H9 (cell line): ENCODE measurements around the gene FBXO21. TPM values are rescaled to one million over a fixed set of nuclear protein-coding genes. Genes with fewer than 3 reads are reported as not detected.

Source experiments
- DNase-seq: peaks from one replicate; pipeline ENCODE4 v3.0.0-alpha.2; 2017
- H2AFZ ChIP-seq: one replicate; pipeline ENCODE4 v1.6.1; 2013; ENCODE audit warnings: mild to moderate bottlenecking, low read length, control low read depth, moderate library complexity
- H2AK5ac ChIP-seq: 2 replicates; pipeline ENCODE4 v1.6.1; 2013; ENCODE audit warnings: low read length, control low read depth, mixed read lengths; ENCODE audit not compliant: insufficient read length
- H2BK120ac ChIP-seq: one replicate; pipeline ENCODE4 v1.6.1; 2013; ENCODE audit warnings: low read depth, mild to moderate bottlenecking, low read length, control low read depth, inconsistent platforms; ENCODE audit not compliant: poor library complexity, severe bottlenecking
- H2BK12ac ChIP-seq: 2 replicates; pipeline ENCODE4 v1.6.1; 2013; ENCODE audit warnings: low read length, control low read depth, mixed read lengths, low read depth; ENCODE audit not compliant: insufficient read length
- H2BK15ac ChIP-seq: 2 replicates; pipeline ENCODE4 v1.6.1; 2013; ENCODE audit warnings: low read depth, low read length, control low read depth
- H2BK20ac ChIP-seq: one replicate; pipeline ENCODE4 v1.6.1; 2013; ENCODE audit warnings: low read depth, mild to moderate bottlenecking, low read length, control low read depth, inconsistent platforms; ENCODE audit not compliant: poor library complexity, severe bottlenecking
- H2BK5ac ChIP-seq: 2 replicates; pipeline ENCODE4 v1.6.1; 2013; ENCODE audit warnings: low read length, control low read depth, mixed read lengths; ENCODE audit not compliant: insufficient read length
- H3K14ac ChIP-seq: 2 replicates; pipeline ENCODE4 v1.6.1; 2013; ENCODE audit warnings: low read length, control low read depth; ENCODE audit not compliant: insufficient read depth
- H3K18ac ChIP-seq: 2 replicates; pipeline ENCODE4 v1.6.1; 2013; ENCODE audit warnings: low read depth, mild to moderate bottlenecking, mixed read lengths, low read length, control low read depth; ENCODE audit not compliant: insufficient read length
- H3K23ac ChIP-seq: 2 replicates; pipeline ENCODE4 v1.6.1; 2013; ENCODE audit warnings: low read length, control low read depth, mixed read lengths, low read depth; ENCODE audit not compliant: insufficient read length
- H3K23me2 ChIP-seq: 2 replicates; pipeline ENCODE4 v1.6.1; 2013; ENCODE audit warnings: low read depth, mild to moderate bottlenecking, mixed read lengths, low read length, control low read depth; ENCODE audit not compliant: insufficient read length, poor library complexity, severe bottlenecking
- H3K27ac ChIP-seq: 2 replicates; pipeline ENCODE4 v1.5.1; 2013; ENCODE audit warnings: low read length, control low read depth, mixed read lengths, low read depth; ENCODE audit not compliant: insufficient read length
- H3K27me3 ChIP-seq: 2 replicates; pipeline ENCODE4 v1.6.1; 2013; ENCODE audit warnings: low read length, control low read depth, inconsistent platforms; ENCODE audit not compliant: insufficient read depth
- H3K4ac ChIP-seq: 2 replicates; pipeline ENCODE4 v1.6.1; 2013; ENCODE audit warnings: low read depth, mild to moderate bottlenecking, control low read depth, inconsistent platforms, low read length, moderate library complexity
- H3K4me1 ChIP-seq: 2 replicates; pipeline ENCODE4 v1.6.1; 2013; ENCODE audit warnings: low read length, control low read depth, inconsistent platforms; ENCODE audit not compliant: insufficient read depth
- H3K4me2 ChIP-seq: 2 replicates; pipeline ENCODE4 v1.6.1; 2013; ENCODE audit warnings: low read length, control low read depth, mixed read lengths; ENCODE audit not compliant: insufficient read length, insufficient read depth
- H3K56ac ChIP-seq: 2 replicates; pipeline ENCODE4 v1.6.1; 2013; ENCODE audit warnings: low read depth, mild to moderate bottlenecking, mixed read lengths, low read length, control low read depth; ENCODE audit not compliant: insufficient read length
- H3K79me1 ChIP-seq: 2 replicates; pipeline ENCODE4 v1.6.1; 2013; ENCODE audit warnings: low read depth, mild to moderate bottlenecking, moderate library complexity, low read length, control low read depth, inconsistent platforms; ENCODE audit not compliant: insufficient read depth, poor library complexity, severe bottlenecking
- H3K79me2 ChIP-seq: 2 replicates; pipeline ENCODE4 v1.6.1; 2013; ENCODE audit warnings: low read length, control low read depth, inconsistent platforms; ENCODE audit not compliant: insufficient read depth
- H3K9ac ChIP-seq: 2 replicates; pipeline ENCODE4 v1.6.1; 2013; ENCODE audit warnings: low read length, control low read depth, mixed read lengths; ENCODE audit not compliant: insufficient read length; ENCODE audit errors: extremely low read depth
- H3K9me3 ChIP-seq: one replicate; pipeline ENCODE4 v1.6.1; 2013; ENCODE audit warnings: low read depth, low read length, inconsistent platforms; ENCODE audit not compliant: control insufficient read depth
- H3T11ph ChIP-seq: one replicate; pipeline ENCODE4 v1.6.1; 2013; ENCODE audit warnings: mild to moderate bottlenecking, low read length, control low read depth, inconsistent platforms
- H4K20me1 ChIP-seq: one replicate; pipeline ENCODE4 v1.6.1; 2013; ENCODE audit not compliant: control insufficient read depth, insufficient read length, insufficient read depth
- H4K5ac ChIP-seq: 2 replicates; pipeline ENCODE4 v1.6.1; 2013; ENCODE audit warnings: low read depth, mild to moderate bottlenecking, mixed read lengths, low read length, control low read depth; ENCODE audit not compliant: insufficient read length
- H4K8ac ChIP-seq: replicated peaks from 2 replicates; pipeline ENCODE4 v1.6.1; 2013; ENCODE audit warnings: low read length, control low read depth, mixed read lengths, low read depth; ENCODE audit not compliant: insufficient read length
- H4K91ac ChIP-seq: 2 replicates; pipeline ENCODE4 v1.6.1; 2013; ENCODE audit warnings: low read depth, mild to moderate bottlenecking, moderate library complexity, mixed read lengths, low read length, control low read depth; ENCODE audit not compliant: insufficient read length
- H3K27ac Mint-ChIP-seq, 3 experiments: 2 replicates in 2 of 3; 3 replicates in 1 of 3; pipeline ENCODE4 v1.8.0; 2020 to 2021; ENCODE audit warnings: mixed read lengths in 3 of 3, mild to moderate bottlenecking in 1 of 3, moderate library complexity in 1 of 3
- H3K27me3 Mint-ChIP-seq: 2 replicates; pipeline ENCODE4 v1.8.0; 2021; ENCODE audit warnings: low read depth, mild to moderate bottlenecking, moderate library complexity, mixed read lengths
- H3K36me3 Mint-ChIP-seq, 3 experiments: 2 replicates in 2 of 3; 3 replicates in 1 of 3; pipeline ENCODE4 v1.8.0; 2020 to 2021; ENCODE audit warnings: low read depth in 3 of 3, mixed read lengths in 3 of 3; ENCODE audit not compliant: insufficient read depth in 1 of 3
- H3K4me1 Mint-ChIP-seq, 2 experiments: 2 replicates each; pipeline ENCODE4 v1.8.0; 2020; ENCODE audit warnings: mixed read lengths in 2 of 2
- H3K4me3 Mint-ChIP-seq, 2 experiments: 2 replicates in 1 of 2; 3 replicates in 1 of 2; pipeline ENCODE4 v1.8.0; 2020 to 2021; ENCODE audit warnings: mild to moderate bottlenecking in 2 of 2, mixed read lengths in 2 of 2, moderate library complexity in 1 of 2
- H3K9me3 Mint-ChIP-seq, 2 experiments: 2 replicates in 1 of 2; 3 replicates in 1 of 2; pipeline ENCODE4 v1.8.0; 2020; ENCODE audit warnings: mild to moderate bottlenecking in 2 of 2, mixed read lengths in 2 of 2, moderate library complexity in 1 of 2
- CTCF ChIP-seq: fragments of 200-600 bp; sonication (generic); conservative IDR thresholded peaks from 3 replicates; pipeline ENCODE4 v1.8.0; 2021; ENCODE audit warnings: antibody characterized with exemption, mild to moderate bottlenecking
- WGBS: extraction: QIAGEN DNeasy Blood & Tissue Kit; methylation state at CpG from one replicate; pipeline ENCODE4 v1.1.7; 2013; ENCODE audit warnings: missing lambda C conversion rate, low lambda C conversion rate, mixed read lengths; ENCODE audit not compliant: insufficient read length; ENCODE audit errors: extremely low coverage; 5-methylcytosine and 5-hydroxymethylcytosine counted together
- total RNA-seq: library from RNA; stranded (reverse); gene quantifications from 2 replicates; pipeline ENCODE4 v1.2.1, GENCODE V29; 2021

The FBXO21 gene
- total RNA-seq, 1 experiment from 2014 or later, result 58.6 TPM

GRCh38 chr12:117139025-117139717 is 51.1 kb downstream of the FBXO21 start:
- H2BK15ac ChIP-seq, result no peak overlapping the region
- H4K20me1 ChIP-seq, result no peaks in the 10 kb centered on the region
- no peak for DNase-seq
- no peak overlapping the region for H3K23ac ChIP-seq
- H2AFZ ChIP-seq, result no peak overlapping the region
- no peak overlapping the region for H2BK120ac ChIP-seq
- Mint-ChIP-seq H3K27me3 (no peaks in the 10 kb centered on the region), H3K4me3 (no peak overlapping the region), H3K36me3 (peaks cover 3 to 16% (median 12%) of the 10 kb centered on the region in 3 experiments; a peak in 6 of 7 replicates), H3K4me1 (peaks cover 3 to 10% of the 10 kb centered on the region in 2 experiments; a peak in 2 of 4 replicates), H3K9me3 (no peaks in the 10 kb centered on the region), H3K27ac (0 out of 7 replicates have a peak overlapping the region, but pooled peaks of 1 of the 3 experiments have one; percentile 33)
- no peak overlapping the region for H3K27ac ChIP-seq
- no peak overlapping the region for H4K5ac ChIP-seq
- WGBS, result no CpG with 5 or more reads among the region's 5 CpGs
- no peaks in the 10 kb centered on the region for H3K9me3 ChIP-seq
- TF ChIP-seq CTCF, result no peak
- no peaks in the 10 kb centered on the region for H3K79me1 ChIP-seq
- no peak overlapping the region for H2BK12ac ChIP-seq
- H3K23me2 ChIP-seq, result no peaks in the 10 kb centered on the region
- no peak overlapping the region for H3K9ac ChIP-seq
- no peak overlapping the region for H2AK5ac ChIP-seq
- H3K56ac ChIP-seq, result no peak overlapping the region
- H3K18ac ChIP-seq, result no peak overlapping the region
- H3K4me1 ChIP-seq, result no peaks in the 10 kb centered on the region
- H3K14ac ChIP-seq, result no peak overlapping the region
- no peak overlapping the region for H3K4ac ChIP-seq
- no peak overlapping the region for H4K8ac ChIP-seq
- no peak overlapping the region for H3T11ph ChIP-seq
- H2BK20ac ChIP-seq, result no peak overlapping the region
- H4K91ac ChIP-seq, result no peak overlapping the region
- no peaks in the 10 kb centered on the region for H3K27me3 ChIP-seq
- H3K4me2 ChIP-seq, result no peak overlapping the region
- H2BK5ac ChIP-seq, result no peak overlapping the region
- H3K79me2 ChIP-seq, result no peaks in the 10 kb centered on the region
